HG03135 (cell line): Measurements from ENCODE around the gene ZNF678.
"Not testable (repeated sequence)": the region's sequence is repeated elsewhere in the genome, so short reads cannot be mapped to it uniquely, and the experiment has no call there.

Source experiments
- ATAC-seq: cut with Tn5 transposase; IDR thresholded peaks from one replicate; pipeline ENCODE4 v1.9.1; 2021; ENCODE audit warnings: mild to moderate bottlenecking, moderate library complexity; ENCODE audit not compliant: unreplicated experiment

ZNF678 gene

GRCh38 chr1:227549892-227550291, 13.5 kb upstream of the ZNF678 start:
- no peak for ATAC-seq

- ATAC-seq = not testable (repeated sequence)
Measured at GRCh38 chr1:227551881-227552280, 11.5 kb upstream of the ZNF678 start.

GRCh38 chr1:227556288-227556687, 7.1 kb upstream of the ZNF678 start:
- no peak for ATAC-seq

GRCh38 chr1:227557962-227558725, 5.2 kb upstream of the ZNF678 start:
- no peak for ATAC-seq

GRCh38 chr1:227558732-227559262, 4.6 kb upstream of the ZNF678 start:
- no peak for ATAC-seq

GRCh38 chr1:227559499-227559898, 3.9 kb upstream of the ZNF678 start:
- no peak for ATAC-seq

- no peak for ATAC-seq
Measured at GRCh38 chr1:227559926-227560325, 3.4 kb upstream of the ZNF678 start.

- ATAC-seq = no peak
Measured at GRCh38 chr1:227560393-227561173, 2.8 kb upstream of the ZNF678 start.

- no peak for ATAC-seq
Measured at GRCh38 chr1:227561241-227561907, 2.0 kb upstream of the ZNF678 start.

- no peak for ATAC-seq
Measured at GRCh38 chr1:227562037-227562436, 1.3 kb upstream of the ZNF678 start.

GRCh38 chr1:227562933-227563323, 428 bp upstream of the ZNF678 start:
- ATAC-seq = no peak

- ATAC-seq = no peak
Measured at GRCh38 chr1:227567256-227567655, 3.9 kb downstream of the ZNF678 start.

- no peak for ATAC-seq
Measured at GRCh38 chr1:227568593-227568992, 5.2 kb downstream of the ZNF678 start.

- ATAC-seq = no peak
Measured at GRCh38 chr1:227572752-227573151, 9.4 kb downstream of the ZNF678 start.

- ATAC-seq = no peak
Measured at GRCh38 chr1:227574926-227575325, 11.6 kb downstream of the ZNF678 start.

GRCh38 chr1:227576189-227576588, 12.8 kb downstream of the ZNF678 start:
- ATAC-seq = no peak

GRCh38 chr1:227577500-227577899, 14.1 kb downstream of the ZNF678 start:
- ATAC-seq = no peak

- ATAC-seq = no peak
Measured at GRCh38 chr1:227583354-227583753, 20.0 kb downstream of the ZNF678 start.

- no peak for ATAC-seq
Measured at GRCh38 chr1:227586733-227587132, 23.4 kb downstream of the ZNF678 start.

- ATAC-seq = no peak
Measured at GRCh38 chr1:227587968-227588367, 24.6 kb downstream of the ZNF678 start.

- not testable (repeated sequence) for ATAC-seq
Measured at GRCh38 chr1:227588769-227589168, 25.4 kb downstream of the ZNF678 start.
